Endothelial cell of umbilical vein (primary cell): ENCODE results near the gene TMEM14A. TPM values are rescaled to one million over a fixed set of nuclear protein-coding genes. Genes with fewer than 3 reads are reported as not detected.

Source experiments
- BruUV-seq: library from RNA; stranded (reverse); fragments of 400-500 nt; replicated peaks from 2 replicates; lab custom pipeline; 2021; lab: Mats Ljungman, UMichigan
- CTCF ChIA-PET: fragments of 300-600, 350-600 bp; sonication (Branson Sonifier 250); formaldehyde crosslinking; loops from one replicate; lab custom pipeline; 2021; ENCODE audit warnings: antibody characterized with exemption, inconsistent platforms; lab: Charles Lee
- POLR2A ChIA-PET: fragments of 300-600, 350-600 bp; sonication (Branson Sonifier 250); formaldehyde crosslinking; loops from one replicate; lab custom pipeline; 2021; ENCODE audit warnings: antibody characterized with exemption, inconsistent platforms; lab: Charles Lee
- DNase-seq: peaks from one replicate; pipeline ENCODE4 v3.0.0-alpha.2; 2011; ENCODE audit warnings: low read depth, low spot score
- FAIRE-seq: peaks from 2 replicates; lab custom pipeline; 2011; peaks lifted over from hg19 to GRCh38; lab: Jason Lieb, UNC
- H2AFZ ChIP-seq: 2 replicates; pipeline ENCODE4 v1.6.0; 2012; ENCODE audit warnings: low read depth, low read length, control low read depth, inconsistent platforms
- H3K27ac ChIP-seq: 2 replicates; pipeline ENCODE4 v1.5.1; 2011; ENCODE audit warnings: low read depth, mild to moderate bottlenecking, control low read depth, low read length, moderate library complexity; ENCODE audit not compliant: insufficient read depth
- H3K27me3 ChIP-seq, 2 experiments: 2 replicates each; pipeline versions ENCODE4 v1.6.0 to v1.6.1; 2011; ENCODE audit warnings: low read length in 2 of 2, mixed read lengths in 1 of 2; ENCODE audit not compliant: control insufficient read depth in 2 of 2, insufficient read depth in 2 of 2
- H3K36me3 ChIP-seq, 2 experiments: 2 replicates in 1 of 2; 3 replicates in 1 of 2; pipeline ENCODE4 v1.5.1; 2011; ENCODE audit warnings: low read length in 2 of 2, mild to moderate bottlenecking in 1 of 2, moderate library complexity in 1 of 2; ENCODE audit not compliant: control insufficient read depth in 2 of 2, insufficient read depth in 2 of 2; ENCODE audit errors: extremely low read depth in 1 of 2
- H3K4me1 ChIP-seq: 3 replicates; pipeline ENCODE4 v1.5.1; 2011; ENCODE audit warnings: mild to moderate bottlenecking, low read length; ENCODE audit not compliant: control insufficient read depth, insufficient read depth; ENCODE audit errors: extremely low read depth
- H3K4me2 ChIP-seq: 2 replicates; pipeline ENCODE4 v1.6.1; 2011; ENCODE audit warnings: low read length, control low read depth, mixed read lengths; ENCODE audit not compliant: insufficient read depth
- H3K4me3 ChIP-seq, 3 experiments: fragments of 200-600 bp in 1 of 3; sonication (generic), shearing (Covaris generic) in 1 of 3; replicated peaks in 1 of 3; 2 replicates each; pipeline ENCODE4 v1.5.1; 2011 to 2016; ENCODE audit warnings: control low read depth in 3 of 3, low read length in 3 of 3, mild to moderate bottlenecking in 2 of 3, inconsistent platforms in 1 of 3, low read depth in 1 of 3, moderate library complexity in 1 of 3; ENCODE audit not compliant: insufficient read depth in 1 of 3
- H3K79me2 ChIP-seq: 2 replicates; pipeline ENCODE4 v1.6.0; 2012; ENCODE audit warnings: low read length, inconsistent platforms; ENCODE audit not compliant: control insufficient read depth, insufficient read depth
- H3K9ac ChIP-seq: replicated peaks from 2 replicates; pipeline ENCODE3; 2011; ENCODE audit warnings: low read length, control low read depth; ENCODE audit not compliant: insufficient read depth; ENCODE audit errors: extremely low read depth
- H3K9me1 ChIP-seq: replicated peaks from 3 replicates; pipeline ENCODE4 v1.6.0; 2011; ENCODE audit warnings: mild to moderate bottlenecking, low read length; ENCODE audit not compliant: control insufficient read depth, insufficient read depth; ENCODE audit errors: extremely low read depth
- H3K9me3 ChIP-seq: replicated peaks from 2 replicates; pipeline ENCODE4 v1.5.1; 2012; ENCODE audit warnings: low read length, inconsistent platforms; ENCODE audit not compliant: control insufficient read depth, insufficient read depth
- H4K20me1 ChIP-seq: replicated peaks from 2 replicates; pipeline ENCODE3; 2011; ENCODE audit warnings: mild to moderate bottlenecking, low read length; ENCODE audit not compliant: control insufficient read depth, insufficient read depth; ENCODE audit errors: extremely low read depth
- CTCF ChIP-seq, 2 donors: IDR thresholded peaks; 1 replicate in 1 of 2; 2 replicates in 1 of 2; pipeline ENCODE4 v1.5.1; 2011; ENCODE audit warnings: low read length in 2 of 2, mild to moderate bottlenecking in 2 of 2, moderate library complexity in 2 of 2, control low read depth in 1 of 2, inconsistent platforms in 1 of 2, low read depth in 1 of 2; ENCODE audit not compliant: insufficient read depth in 1 of 2; ENCODE audit errors: extremely low read depth in 1 of 2
- FOS ChIP-seq: IDR thresholded peaks from 2 replicates; pipeline ENCODE4 v1.6.1; 2011; ENCODE audit warnings: mild to moderate bottlenecking, low read length, moderate library complexity, borderline replicate concordance; ENCODE audit not compliant: insufficient read depth
- GATA2 ChIP-seq: IDR thresholded peaks from 2 replicates; pipeline ENCODE4 v1.7.0; 2011; ENCODE audit warnings: low read depth, mild to moderate bottlenecking, moderate library complexity, mixed read lengths, low read length; ENCODE audit not compliant: insufficient read length, insufficient read depth
- JUN ChIP-seq: IDR thresholded peaks from 2 replicates; pipeline ENCODE4 v1.6.1; 2011; ENCODE audit warnings: borderline replicate concordance, low read depth; ENCODE audit not compliant: insufficient read length, insufficient read depth
- MAX ChIP-seq: IDR thresholded peaks from 2 replicates; pipeline ENCODE4 v1.6.1; 2011; ENCODE audit not compliant: insufficient read depth, insufficient read length
- MYC ChIP-seq: IDR thresholded peaks from one replicate; pipeline ENCODE4 v1.6.1; 2011; ENCODE audit warnings: mild to moderate bottlenecking, low read depth, low read length
- POLR2A ChIP-seq: IDR thresholded peaks from 2 replicates; pipeline ENCODE4 v1.6.1; 2012; ENCODE audit warnings: low read depth, mild to moderate bottlenecking, control low read depth, low read length
- dilution Hi-C: fragments of 300-500 bp; cut with MboI; formaldehyde crosslinking; loops from one replicate; pipeline ENCODE4 v1.15.0; 2019; ENCODE audit warnings: low sequenced_read_pairs; ENCODE audit not compliant: extremely low pct_ligation_motif_present
- intact Hi-C: fragments of 100-400 bp; cut with micrococcal nuclease; formaldehyde crosslinking; loops from one replicate; pipeline ENCODE4 v1.10.0; 2022
- polyA plus RNA-seq, 4 experiments: library from polyadenylated mRNA; depleted of rRNA in 3 of 4; stranded (reverse) in 3 of 4; unstranded in 1 of 4; fragments of >200 nt; gene quantifications; 2 replicates each; pipeline versions ENCODE4 v1.2.1 to v1.2.3, GENCODE V29; 2011 to 2012; ENCODE audit warnings: missing spikeins in 1 of 4
- total RNA-seq: library from RNA; stranded (reverse); gene quantifications from 2 replicates; pipeline ENCODE4 v1.2.3, GENCODE V29; 2021

TMEM14A gene
- total and polyA plus RNA-seq, 2 donors (not counting 3 experiments of a cell fraction or from before 2014, with no cell fraction given) = 19.5 to 33.7 TPM

- no peaks in the 10 kb centered on the region for H3K9me3 ChIP-seq
- H3K9me1 ChIP-seq = no peaks in the 10 kb centered on the region
- H3K4me3 ChIP-seq = no peak overlapping the region
- no peaks in the 10 kb centered on the region for H3K4me1 ChIP-seq
- H3K4me2 ChIP-seq = no peak overlapping the region
- DNase-seq (no peak), FAIRE-seq (no peak)
- H3K27me3 ChIP-seq = peaks cover 1 to 4% of the 10 kb centered on the region in 2 experiments
- no peak overlapping the region for H3K27ac ChIP-seq
- H3K79me2 ChIP-seq = no peaks in the 10 kb centered on the region
- no peak overlapping the region for H2AFZ ChIP-seq
- ChIA-PET POLR2A (no interaction called here), CTCF (interaction anchor here (1.0 to 1.8 kb wide), 2 partner anchors 8 to 12 kb away, joined by 3 to 4 read pairs; no protein-coding TSS in a partner anchor)
- no TSS peak for BruUV-seq
- TF ChIP-seq MAX (no peak), POLR2A (no peak), JUN (no peak), GATA2 (no peak), FOS (no peak), MYC (no peak), CTCF (IDR thresholded peaks at IDR 0.05; ENCODE audit: extremely low read depth in 1 of 2, insufficient read depth in 1 of 2, low read depth in 1 of 2, low read length in 2 of 2) (no peak)
- H3K36me3 ChIP-seq = no peaks in the 10 kb centered on the region
- no peaks in the 10 kb centered on the region for H4K20me1 ChIP-seq
- dilution Hi-C loops (no loop called here), intact Hi-C loops (no loop called here)
- H3K9ac ChIP-seq = no peak overlapping the region
Observed at GRCh38 chr6:52706001-52706400, 35.1 kb downstream of the TMEM14A start.
